Colonic mucosa (tissue), 4 donors: ENCODE results near the gene BACE1. TPM values are rescaled to one million over a fixed set of nuclear protein-coding genes. Genes with fewer than 3 reads are reported as not detected.

ENCODE experiments used
- DNase-seq: peaks from one replicate; pipeline ENCODE4 v3.0.0-alpha.2; 2020
- H3K27ac ChIP-seq: fragments of 200-600 bp; one replicate; pipeline ENCODE4 v1.8.0; 2021
- H3K27me3 ChIP-seq: fragments of 200-600 bp; one replicate; pipeline ENCODE4 v1.8.0; 2021
- H3K36me3 ChIP-seq: fragments of 200-600 bp; one replicate; pipeline ENCODE4 v1.8.0; 2021
- H3K4me1 ChIP-seq: fragments of 200-600 bp; one replicate; pipeline ENCODE4 v1.8.0; 2021; ENCODE audit warnings: mild to moderate bottlenecking
- H3K4me3 ChIP-seq: fragments of 200-600 bp; one replicate; pipeline ENCODE4 v1.8.0; 2021
- H3K9ac ChIP-seq, 2 donors: one replicate each; pipeline ENCODE4 v1.7.0; 2013; ENCODE audit warnings: control low read depth in 2 of 2, low read depth in 2 of 2, low read length in 2 of 2
- H3K9me3 ChIP-seq: fragments of 200-600 bp; one replicate; pipeline ENCODE4 v1.8.0; 2021
- intact Hi-C: fragments of 100-400 bp; cut with DNase I; formaldehyde crosslinking; loops from one replicate; pipeline ENCODE4 v1.14.1; 2022
- total RNA-seq, 2 donors: library from RNA; stranded (reverse); fragmentation: NEBNext Ultra II Directional in 1 of 2; extraction: Animal tissue kit (Norgen Biotek cat#: 25700) in 1 of 2; gene quantifications; one replicate each; pipeline ENCODE4 v1.2.1, GENCODE V29; 2021
- TF ChIP-seq, protein P1 (sequence below): fragments of 200-600 bp; IDR thresholded peaks from one replicate; pipeline ENCODE4 v1.8.0; 2022; ENCODE audit warnings: antibody characterized with exemption, mild to moderate bottlenecking
- donor health status: healthy.
- donor health status: DM: no; HTN: no; CAD: no.
- donor health status: DM: no; HTN: no; CAD: no.

Gene BACE1
- total RNA-seq, 2 donors from 2014 or later = 11.1 to 11.5 TPM

DNA sequence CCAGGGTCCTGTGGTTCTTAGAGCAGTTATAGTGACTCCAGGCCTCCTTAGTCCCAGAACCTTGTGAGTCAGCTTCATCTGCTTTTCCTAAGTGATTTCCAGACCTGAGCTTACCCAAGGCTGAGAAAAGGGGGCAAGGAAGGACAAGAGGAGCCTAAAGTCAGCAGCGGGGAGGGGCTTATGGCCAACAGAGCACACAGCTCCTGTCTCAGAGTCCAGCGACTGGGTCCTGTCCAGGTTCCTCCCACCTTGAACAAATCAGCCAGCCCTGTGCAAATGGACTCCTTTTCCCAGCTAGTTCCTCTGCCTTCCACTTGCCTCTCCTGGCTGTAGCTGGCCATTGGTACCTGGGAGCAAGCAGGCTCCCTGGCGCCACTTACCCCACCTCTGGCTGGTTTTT, 10.9 kb downstream of the BACE1 start:
- no peaks in the 10 kb centered on the region for H3K36me3 ChIP-seq
- no peaks in the 10 kb centered on the region for H3K27me3 ChIP-seq
- H3K9ac ChIP-seq = no peak overlapping the region
- intact Hi-C loops = no loop called here
- no peak overlapping the region for H3K4me3 ChIP-seq
- DNase-seq = no peak
- no peaks in the 10 kb centered on the region for H3K4me1 ChIP-seq
- no peak overlapping the region for H3K27ac ChIP-seq
- H3K9me3 ChIP-seq = no peaks in the 10 kb centered on the region
- TF ChIP-seq, protein P1, sequence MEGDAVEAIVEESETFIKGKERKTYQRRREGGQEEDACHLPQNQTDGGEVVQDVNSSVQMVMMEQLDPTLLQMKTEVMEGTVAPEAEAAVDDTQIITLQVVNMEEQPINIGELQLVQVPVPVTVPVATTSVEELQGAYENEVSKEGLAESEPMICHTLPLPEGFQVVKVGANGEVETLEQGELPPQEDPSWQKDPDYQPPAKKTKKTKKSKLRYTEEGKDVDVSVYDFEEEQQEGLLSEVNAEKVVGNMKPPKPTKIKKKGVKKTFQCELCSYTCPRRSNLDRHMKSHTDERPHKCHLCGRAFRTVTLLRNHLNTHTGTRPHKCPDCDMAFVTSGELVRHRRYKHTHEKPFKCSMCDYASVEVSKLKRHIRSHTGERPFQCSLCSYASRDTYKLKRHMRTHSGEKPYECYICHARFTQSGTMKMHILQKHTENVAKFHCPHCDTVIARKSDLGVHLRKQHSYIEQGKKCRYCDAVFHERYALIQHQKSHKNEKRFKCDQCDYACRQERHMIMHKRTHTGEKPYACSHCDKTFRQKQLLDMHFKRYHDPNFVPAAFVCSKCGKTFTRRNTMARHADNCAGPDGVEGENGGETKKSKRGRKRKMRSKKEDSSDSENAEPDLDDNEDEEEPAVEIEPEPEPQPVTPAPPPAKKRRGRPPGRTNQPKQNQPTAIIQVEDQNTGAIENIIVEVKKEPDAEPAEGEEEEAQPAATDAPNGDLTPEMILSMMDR = no peak

DNA sequence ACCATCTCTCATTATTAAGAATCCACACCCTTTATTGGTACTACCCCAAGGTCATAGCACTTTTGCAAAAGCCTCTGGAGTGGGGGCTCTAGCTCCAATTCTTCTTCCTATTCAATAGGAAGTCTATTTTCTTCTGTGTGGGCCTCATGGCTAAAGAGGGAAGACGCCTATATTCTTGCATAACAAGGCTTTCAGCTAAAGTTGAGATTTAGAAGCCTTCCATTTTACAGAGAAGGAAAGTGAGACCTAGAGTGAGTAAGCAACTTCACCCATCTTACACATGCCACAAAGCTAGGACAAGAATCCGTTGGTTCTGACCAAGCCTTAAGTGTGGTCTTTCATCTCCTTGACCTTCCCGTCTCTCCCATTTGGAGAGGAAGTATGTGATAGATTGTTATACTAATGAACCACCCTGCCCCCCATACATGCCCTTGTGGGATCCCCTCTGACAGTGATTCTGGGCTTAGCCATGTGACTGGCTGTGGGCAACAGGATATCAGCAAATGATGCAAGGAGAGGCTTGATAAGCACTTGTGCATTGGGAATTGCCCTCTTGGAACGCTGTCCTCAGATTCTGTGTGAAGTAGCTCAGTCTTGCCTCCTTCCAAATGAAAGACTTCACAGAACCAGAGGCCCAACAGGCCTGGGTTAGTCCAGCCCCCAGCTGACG, 12.3 kb downstream of the BACE1 start:
- H3K27ac ChIP-seq = no peak overlapping the region
- intact Hi-C loops = no loop called here
- DNase-seq = no peak
- no peaks in the 10 kb centered on the region for H3K27me3 ChIP-seq
- no peaks in the 10 kb centered on the region for H3K9me3 ChIP-seq
- H3K4me3 ChIP-seq = no peak overlapping the region
- H3K9ac ChIP-seq = no peak overlapping the region
- no peaks in the 10 kb centered on the region for H3K4me1 ChIP-seq
- TF ChIP-seq, protein P1 = no peak
- no peaks in the 10 kb centered on the region for H3K36me3 ChIP-seq

DNA sequence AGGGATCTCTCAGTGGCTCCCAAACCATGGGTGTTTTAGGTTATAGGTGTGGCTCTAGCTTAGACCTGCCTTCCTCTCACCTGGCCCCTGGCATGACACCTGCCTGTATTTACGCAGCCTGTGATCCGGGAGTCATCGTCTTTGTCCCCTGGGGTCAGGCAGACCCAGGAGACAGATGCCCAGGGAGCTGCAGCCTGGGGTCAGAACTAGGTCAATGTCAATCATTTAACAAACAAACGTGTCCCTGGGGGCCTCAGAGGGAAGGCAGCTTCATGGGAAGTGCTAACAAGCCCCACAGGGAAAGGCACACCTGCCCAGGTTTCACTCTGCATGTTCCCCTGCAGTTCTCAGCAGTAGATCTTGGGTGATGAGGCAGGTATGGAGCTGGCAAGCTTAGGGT, 13.0 kb downstream of the BACE1 start:
- Histone ChIP-seq H3K36me3 (no peaks in the 10 kb centered on the region), H3K27me3 (no peaks in the 10 kb centered on the region), H3K27ac (no peak overlapping the region), H3K4me1 (no peaks in the 10 kb centered on the region), H3K4me3 (no peak overlapping the region), H3K9me3 (no peaks in the 10 kb centered on the region), H3K9ac (no peak overlapping the region)
- intact Hi-C loops = no loop called here
- no peak for DNase-seq
- TF ChIP-seq, protein P1 = no peak

DNA sequence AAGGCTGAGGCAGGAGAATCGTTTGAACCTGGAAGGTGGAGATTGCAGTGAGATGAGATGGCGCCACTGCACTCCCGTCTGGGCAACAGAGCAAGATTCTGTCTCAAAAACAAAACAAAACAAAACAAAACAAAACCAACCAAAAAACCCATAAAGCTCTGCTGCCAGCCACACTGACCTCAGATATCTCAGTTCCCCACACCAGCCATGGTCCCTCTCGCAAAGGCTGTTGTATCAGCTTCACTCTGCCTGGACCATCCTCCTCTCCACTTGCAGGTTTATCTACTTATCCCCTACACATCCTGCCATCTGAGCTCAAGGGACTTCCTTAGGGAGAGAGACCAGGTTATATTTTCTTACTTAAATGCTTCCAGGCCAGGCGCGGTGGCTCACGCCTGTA, 13.8 kb downstream of the BACE1 start:
- H3K9ac ChIP-seq = no peak overlapping the region
- H3K4me1 ChIP-seq = no peaks in the 10 kb centered on the region
- H3K9me3 ChIP-seq = no peaks in the 10 kb centered on the region
- no peaks in the 10 kb centered on the region for H3K27me3 ChIP-seq
- H3K36me3 ChIP-seq = no peaks in the 10 kb centered on the region
- H3K4me3 ChIP-seq = no peak overlapping the region
- intact Hi-C loops = no loop called here
- DNase-seq = no peak
- TF ChIP-seq, protein P1 = no peak
- H3K27ac ChIP-seq = no peak overlapping the region

DNA sequence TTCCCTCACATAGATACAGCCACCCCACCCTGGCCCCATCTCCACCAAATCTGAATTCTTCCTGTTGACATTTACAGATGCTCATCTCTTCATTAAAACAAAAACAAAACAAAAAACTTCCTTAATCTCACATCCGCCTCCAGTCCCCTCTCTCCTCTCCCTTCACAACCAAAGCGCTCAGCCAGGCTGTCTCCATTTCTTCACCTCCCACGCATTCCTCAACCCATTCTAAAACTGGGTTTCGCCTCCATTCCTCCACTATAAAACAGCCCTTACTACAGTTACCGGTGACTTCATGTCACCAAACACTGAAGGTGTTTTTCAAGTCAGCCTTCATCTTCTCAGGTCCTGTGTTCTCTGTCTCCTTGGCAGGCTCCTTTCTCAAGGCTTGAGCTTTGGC, 15.3 kb downstream of the BACE1 start:
- no peaks in the 10 kb centered on the region for H3K27me3 ChIP-seq
- no peaks in the 10 kb centered on the region for H3K9me3 ChIP-seq
- peak overlapping the region in 1 of 2 donors; percentile 56 for H3K9ac ChIP-seq
- TF ChIP-seq, protein P1 = no peak
- H3K4me1 ChIP-seq = no peaks in the 10 kb centered on the region
- DNase-seq = no peak
- H3K36me3 ChIP-seq = no peaks in the 10 kb centered on the region
- H3K27ac ChIP-seq = no peak overlapping the region
- intact Hi-C loops = no loop called here
- no peak overlapping the region for H3K4me3 ChIP-seq
